Endothelial cell (in vitro differentiated cells): ENCODE results near the gene MED23. TPM values are rescaled to one million over a fixed set of nuclear protein-coding genes. Genes with fewer than 3 reads are reported as not detected.

Source experiments
- DNase-seq: peaks from one replicate; pipeline ENCODE4 v3.0.0; 2021; ENCODE audit warnings: low spot score
- H3K27ac Mint-ChIP-seq: one replicate; pipeline ENCODE4 v1.8.0; 2021; ENCODE audit warnings: mixed read lengths, inconsistent platforms; ENCODE audit not compliant: unreplicated experiment
- H3K27me3 Mint-ChIP-seq: one replicate; pipeline ENCODE4 v1.8.0; 2021; ENCODE audit warnings: mild to moderate bottlenecking, moderate library complexity, mixed read lengths, inconsistent platforms; ENCODE audit not compliant: unreplicated experiment
- H3K36me3 Mint-ChIP-seq: one replicate; pipeline ENCODE4 v1.8.0; 2021; ENCODE audit warnings: mild to moderate bottlenecking, low read depth, mixed read lengths, inconsistent platforms; ENCODE audit not compliant: unreplicated experiment
- H3K4me1 Mint-ChIP-seq: one replicate; pipeline ENCODE4 v1.8.0; 2021; ENCODE audit warnings: mild to moderate bottlenecking, mixed read lengths, inconsistent platforms; ENCODE audit not compliant: unreplicated experiment
- H3K4me3 Mint-ChIP-seq: one replicate; pipeline ENCODE4 v1.8.0; 2021; ENCODE audit warnings: mild to moderate bottlenecking, mixed read lengths, inconsistent platforms; ENCODE audit not compliant: unreplicated experiment
- H3K9me3 Mint-ChIP-seq: one replicate; pipeline ENCODE4 v1.8.0; 2021; ENCODE audit warnings: mixed read lengths, inconsistent platforms; ENCODE audit not compliant: unreplicated experiment
- CTCF ChIP-seq: fragments of 200-600 bp; sonication (generic); IDR thresholded peaks from one replicate; pipeline ENCODE4 v1.5.0; 2021; ENCODE audit warnings: antibody characterized with exemption; ENCODE audit not compliant: unreplicated experiment
- total RNA-seq: library from RNA; stranded (reverse); fragmentation: NEBNext Ultra II Directional; extraction: Animal tissue kit (Norgen Biotek cat#: 25700); gene quantifications from one replicate; pipeline ENCODE4 v1.2.1, GENCODE V29; 2021; ENCODE audit not compliant: unreplicated experiment

MED23 gene
- total RNA-seq, 1 donor from 2014 or later: 32.1 TPM

- no peaks in the 10 kb centered on the region for H3K27me3 Mint-ChIP-seq
- no peak for TF ChIP-seq CTCF
- H3K4me1 Mint-ChIP-seq: no peaks in the 10 kb centered on the region
- H3K9me3 Mint-ChIP-seq: no peaks in the 10 kb centered on the region
- H3K36me3 Mint-ChIP-seq: no peaks in the 10 kb centered on the region
- H3K4me3 Mint-ChIP-seq: no peak within 1 kb of the TSS
- no peak for DNase-seq
- no peak within 1 kb of the TSS for H3K27ac Mint-ChIP-seq
Observed at GRCh38 chr6:131572686-131573415, 55.2 kb downstream of the MED23 start, which contains the start of gene ARG1. TSS of gene ARG1 (plus strand) at chr6:131573226. CDS start at chr6:131573283, 57 bp downstream.

GRCh38 chr6:131568726-131569125, 59.3 kb downstream of the MED23 start:
- Mint-ChIP-seq H3K36me3 (no peaks in the 10 kb centered on the region), H3K27me3 (no peaks in the 10 kb centered on the region), H3K27ac (no peak overlapping the region), H3K9me3 (no peaks in the 10 kb centered on the region), H3K4me1 (no peaks in the 10 kb centered on the region), H3K4me3 (no peak overlapping the region)
- TF ChIP-seq CTCF: no peak
- DNase-seq: no peak

GRCh38 chr6:131565056-131565455, 63.0 kb downstream of the MED23 start:
- TF ChIP-seq CTCF: no peak
- H3K27me3 Mint-ChIP-seq: no peaks in the 10 kb centered on the region
- no peak overlapping the region for H3K27ac Mint-ChIP-seq
- no peaks in the 10 kb centered on the region for H3K4me1 Mint-ChIP-seq
- DNase-seq: no peak
- H3K9me3 Mint-ChIP-seq: no peaks in the 10 kb centered on the region
- no peaks in the 10 kb centered on the region for H3K36me3 Mint-ChIP-seq
- no peak overlapping the region for H3K4me3 Mint-ChIP-seq

GRCh38 chr6:131561925-131562707, 65.9 kb downstream of the MED23 start:
- Mint-ChIP-seq H3K4me1 (no peaks in the 10 kb centered on the region), H3K9me3 (no peaks in the 10 kb centered on the region), H3K27ac (no peak overlapping the region), H3K27me3 (no peaks in the 10 kb centered on the region), H3K36me3 (no peaks in the 10 kb centered on the region), H3K4me3 (no peak overlapping the region)
- no peak for TF ChIP-seq CTCF
- no peak for DNase-seq

- H3K27me3 Mint-ChIP-seq: no peaks in the 10 kb centered on the region
- H3K27ac Mint-ChIP-seq: no peak overlapping the region
- no peaks in the 10 kb centered on the region for H3K36me3 Mint-ChIP-seq
- no peaks in the 10 kb centered on the region for H3K9me3 Mint-ChIP-seq
- TF ChIP-seq CTCF: no peak
- no peak for DNase-seq
- H3K4me3 Mint-ChIP-seq: no peak overlapping the region
- H3K4me1 Mint-ChIP-seq: no peaks in the 10 kb centered on the region
Observed at GRCh38 chr6:131558922-131559321, 69.1 kb downstream of the MED23 start.
